ENCODE data around the gene ATF5.
"Not testable (repeated sequence)": the region's sequence is repeated elsewhere in the genome, so short reads cannot be mapped to it uniquely, and the experiment has no call there.

Gene ATF5

DNA sequence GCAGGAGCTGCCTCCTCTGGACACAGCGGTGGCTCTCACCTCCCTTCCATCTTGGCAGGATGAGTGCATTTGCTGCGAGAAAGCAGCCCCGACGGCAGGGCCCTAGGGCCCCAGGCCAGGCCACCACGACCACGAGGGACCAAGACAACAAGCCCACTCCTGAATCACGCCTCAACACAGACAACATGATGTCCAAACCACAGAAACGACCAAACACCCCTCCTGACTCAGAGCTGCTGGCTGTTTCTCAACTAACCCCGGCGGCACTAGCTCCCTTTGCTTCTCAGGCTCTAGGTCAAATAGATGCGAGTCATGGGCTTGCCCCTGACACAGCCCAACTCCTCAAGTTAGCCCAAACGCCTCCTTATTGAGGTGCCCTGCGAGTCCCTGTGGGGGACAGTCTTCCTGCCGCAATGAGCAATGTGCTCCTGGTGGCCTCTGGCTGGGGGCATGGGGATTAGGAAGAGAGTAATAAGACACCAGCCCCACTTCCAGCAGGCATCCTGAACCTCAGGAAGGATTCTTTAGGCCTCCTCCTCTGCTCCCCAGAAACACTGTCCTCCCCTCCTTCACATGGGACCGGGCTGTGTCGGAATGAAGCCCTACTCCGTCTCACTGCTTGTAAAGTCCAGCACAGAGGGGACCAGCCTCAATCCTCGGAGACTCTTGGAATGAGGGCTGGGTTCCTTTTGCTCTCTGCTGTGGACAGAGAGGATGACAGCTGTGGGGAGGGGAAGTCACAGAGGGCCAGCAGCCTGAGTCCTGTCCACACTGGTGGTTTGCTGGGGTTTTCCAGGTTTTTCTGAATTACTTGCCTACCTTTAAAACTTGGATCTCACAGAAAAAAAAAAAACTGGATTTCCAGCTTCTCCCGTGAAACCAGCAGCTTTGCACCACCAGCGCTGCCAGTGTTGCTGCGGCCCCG lies 6.9 kb upstream of the ATF5 start:
- no peak overlapping the region for H3K4me3 ChIP-seq (replicated peaks; ENCODE audit: insufficient read depth, low read length)
- TF ChIP-seq SPI1 (IDR thresholded peaks at IDR 0.05; ENCODE audit: borderline replicate concordance, low read depth) (no peak), GABPA (IDR thresholded peaks at IDR 0.05; ENCODE audit: low read depth) (no peak), POLR2AphosphoS5 (IDR thresholded peaks at IDR 0.05; ENCODE audit: low read depth) (0 out of 2 replicates have a peak, but pooled peaks have one; percentile 17)
- TF ChIP-seq, protein P1, sequence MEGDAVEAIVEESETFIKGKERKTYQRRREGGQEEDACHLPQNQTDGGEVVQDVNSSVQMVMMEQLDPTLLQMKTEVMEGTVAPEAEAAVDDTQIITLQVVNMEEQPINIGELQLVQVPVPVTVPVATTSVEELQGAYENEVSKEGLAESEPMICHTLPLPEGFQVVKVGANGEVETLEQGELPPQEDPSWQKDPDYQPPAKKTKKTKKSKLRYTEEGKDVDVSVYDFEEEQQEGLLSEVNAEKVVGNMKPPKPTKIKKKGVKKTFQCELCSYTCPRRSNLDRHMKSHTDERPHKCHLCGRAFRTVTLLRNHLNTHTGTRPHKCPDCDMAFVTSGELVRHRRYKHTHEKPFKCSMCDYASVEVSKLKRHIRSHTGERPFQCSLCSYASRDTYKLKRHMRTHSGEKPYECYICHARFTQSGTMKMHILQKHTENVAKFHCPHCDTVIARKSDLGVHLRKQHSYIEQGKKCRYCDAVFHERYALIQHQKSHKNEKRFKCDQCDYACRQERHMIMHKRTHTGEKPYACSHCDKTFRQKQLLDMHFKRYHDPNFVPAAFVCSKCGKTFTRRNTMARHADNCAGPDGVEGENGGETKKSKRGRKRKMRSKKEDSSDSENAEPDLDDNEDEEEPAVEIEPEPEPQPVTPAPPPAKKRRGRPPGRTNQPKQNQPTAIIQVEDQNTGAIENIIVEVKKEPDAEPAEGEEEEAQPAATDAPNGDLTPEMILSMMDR (IDR thresholded peaks at IDR 0.05; ENCODE audit: insufficient read depth, low read length): no peak
- TF ChIP-seq, protein P2, sequence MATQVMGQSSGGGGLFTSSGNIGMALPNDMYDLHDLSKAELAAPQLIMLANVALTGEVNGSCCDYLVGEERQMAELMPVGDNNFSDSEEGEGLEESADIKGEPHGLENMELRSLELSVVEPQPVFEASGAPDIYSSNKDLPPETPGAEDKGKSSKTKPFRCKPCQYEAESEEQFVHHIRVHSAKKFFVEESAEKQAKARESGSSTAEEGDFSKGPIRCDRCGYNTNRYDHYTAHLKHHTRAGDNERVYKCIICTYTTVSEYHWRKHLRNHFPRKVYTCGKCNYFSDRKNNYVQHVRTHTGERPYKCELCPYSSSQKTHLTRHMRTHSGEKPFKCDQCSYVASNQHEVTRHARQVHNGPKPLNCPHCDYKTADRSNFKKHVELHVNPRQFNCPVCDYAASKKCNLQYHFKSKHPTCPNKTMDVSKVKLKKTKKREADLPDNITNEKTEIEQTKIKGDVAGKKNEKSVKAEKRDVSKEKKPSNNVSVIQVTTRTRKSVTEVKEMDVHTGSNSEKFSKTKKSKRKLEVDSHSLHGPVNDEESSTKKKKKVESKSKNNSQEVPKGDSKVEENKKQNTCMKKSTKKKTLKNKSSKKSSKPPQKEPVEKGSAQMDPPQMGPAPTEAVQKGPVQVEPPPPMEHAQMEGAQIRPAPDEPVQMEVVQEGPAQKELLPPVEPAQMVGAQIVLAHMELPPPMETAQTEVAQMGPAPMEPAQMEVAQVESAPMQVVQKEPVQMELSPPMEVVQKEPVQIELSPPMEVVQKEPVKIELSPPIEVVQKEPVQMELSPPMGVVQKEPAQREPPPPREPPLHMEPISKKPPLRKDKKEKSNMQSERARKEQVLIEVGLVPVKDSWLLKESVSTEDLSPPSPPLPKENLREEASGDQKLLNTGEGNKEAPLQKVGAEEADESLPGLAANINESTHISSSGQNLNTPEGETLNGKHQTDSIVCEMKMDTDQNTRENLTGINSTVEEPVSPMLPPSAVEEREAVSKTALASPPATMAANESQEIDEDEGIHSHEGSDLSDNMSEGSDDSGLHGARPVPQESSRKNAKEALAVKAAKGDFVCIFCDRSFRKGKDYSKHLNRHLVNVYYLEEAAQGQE (IDR thresholded peaks at IDR 0.05; ENCODE audit: insufficient replicate concordance, low read depth): no peak
- no peak overlapping the region; the same call in 1 of the 2 replicates for H3K27ac ChIP-seq (replicated peaks)
- no peak for DNase-seq (ENCODE audit: low read depth in 1 of 2, low spot score in 1 of 2)
- H3K27me3 ChIP-seq (ENCODE audit: insufficient read depth, poor library complexity, severe bottlenecking): no peaks in the 10 kb centered on the region

DNA sequence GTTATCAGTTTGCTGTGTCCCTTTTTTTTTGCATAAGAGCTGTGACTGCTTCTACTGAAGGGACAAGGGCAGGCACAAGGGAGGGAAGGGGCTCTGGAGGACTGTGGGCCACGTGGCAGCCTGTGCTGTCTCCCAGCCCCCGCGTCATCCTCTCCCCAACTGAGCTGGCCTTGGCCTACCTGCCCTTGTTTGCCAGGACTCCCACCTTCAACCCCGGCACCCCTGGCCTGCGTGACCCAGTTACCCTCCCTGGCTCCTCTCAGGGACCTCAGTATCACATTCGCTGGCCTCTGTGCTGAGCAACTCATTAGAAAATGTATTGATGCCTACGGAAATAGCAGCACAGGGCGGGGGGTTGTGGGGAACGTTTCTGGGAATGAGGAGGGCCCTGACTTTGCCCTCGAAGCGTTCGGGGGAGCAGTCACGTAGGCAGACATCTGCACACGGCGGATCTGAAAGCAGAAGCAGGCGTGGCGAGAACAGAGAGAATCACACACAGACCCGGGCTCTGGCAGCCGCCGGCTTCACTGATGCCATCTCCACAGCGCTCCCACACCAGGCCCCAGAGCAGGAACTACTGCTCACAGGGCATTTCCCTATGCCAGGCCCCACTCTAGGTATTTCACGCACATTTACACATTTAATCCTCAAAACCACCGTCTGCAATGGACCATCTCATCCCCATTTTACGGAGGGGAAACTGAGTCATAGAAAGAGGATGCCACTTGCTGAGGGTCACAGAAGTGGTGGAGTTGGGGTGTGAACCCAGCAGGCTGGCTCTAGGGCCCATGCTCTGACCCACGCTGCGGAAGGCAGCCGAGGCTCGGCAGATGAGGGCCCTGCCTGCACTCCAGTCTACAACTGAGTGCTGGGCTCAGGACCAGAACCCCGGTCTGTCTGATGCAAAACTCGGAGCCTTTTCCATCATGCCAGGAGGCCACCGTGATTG lies 5.7 kb upstream of the ATF5 start:
- 0 out of 2 replicates have a peak, but pooled peaks have one; percentile 7 for TF ChIP-seq SPI1 (IDR thresholded peaks at IDR 0.05; ENCODE audit: borderline replicate concordance, low read depth)
- TF ChIP-seq, protein P1 (IDR thresholded peaks at IDR 0.05; ENCODE audit: insufficient read depth, low read length): no peak
- Histone ChIP-seq H3K27ac (replicated peaks) (peak overlapping the region; percentile 66), H3K27me3 (ENCODE audit: insufficient read depth, poor library complexity, severe bottlenecking) (no peaks in the 10 kb centered on the region), H3K4me3 (replicated peaks; ENCODE audit: insufficient read depth, low read length) (no peak overlapping the region)
- no peak for DNase-seq (ENCODE audit: low read depth in 1 of 2, low spot score in 1 of 2)

DNA sequence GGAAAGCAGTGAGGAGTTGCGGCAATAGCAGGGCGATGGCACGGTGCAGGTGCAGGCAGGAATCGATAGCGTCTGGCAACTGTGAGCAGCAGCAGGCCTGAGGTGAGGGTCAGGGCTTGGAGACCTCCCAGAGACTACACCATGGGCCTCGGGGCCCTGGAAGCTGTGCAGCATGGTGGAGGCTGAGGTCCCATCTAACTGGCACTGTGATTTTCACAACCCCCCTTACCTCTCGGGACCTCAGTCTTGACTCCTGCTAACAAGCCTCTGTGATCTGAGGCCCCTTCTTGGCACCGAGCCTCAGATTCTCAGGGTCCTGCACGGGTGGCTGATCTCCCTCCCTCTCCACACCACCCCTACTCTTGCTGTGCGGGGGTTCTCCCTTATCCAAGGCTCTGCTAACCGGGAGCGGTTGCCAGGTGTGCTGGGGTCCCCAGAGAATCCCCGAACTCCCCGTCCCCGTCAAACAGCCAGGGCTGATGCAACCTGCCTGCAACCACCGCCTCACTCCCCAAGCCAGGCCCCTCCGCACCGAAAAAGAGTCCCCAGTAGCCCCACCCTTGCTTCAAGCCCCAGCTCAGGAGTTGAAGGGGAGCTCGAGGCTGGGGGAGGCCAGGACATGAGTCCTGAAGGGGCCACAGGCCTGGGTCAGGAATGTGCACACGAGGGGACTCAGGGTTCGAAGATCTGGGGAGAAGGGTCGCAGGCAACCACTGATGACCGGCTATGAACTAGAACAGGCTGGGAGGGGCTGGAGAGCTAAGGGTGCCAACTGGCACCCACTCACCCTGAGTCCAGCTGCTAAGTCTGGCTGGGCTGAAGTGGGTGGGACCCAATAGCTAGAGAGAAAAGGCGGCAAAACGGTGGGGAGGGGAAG lies 4.8 kb upstream of the ATF5 start:
- Histone ChIP-seq H3K4me3 (replicated peaks; ENCODE audit: insufficient read depth, low read length) (no peak overlapping the region), H3K27ac (replicated peaks) (peak overlapping the region; percentile 66), H3K27me3 (ENCODE audit: insufficient read depth, poor library complexity, severe bottlenecking) (no peaks in the 10 kb centered on the region)
- DNase-seq (ENCODE audit: low read depth in 1 of 2, low spot score in 1 of 2): peak in 1 of 2 experiments; percentile 33
- peak; percentile 57; the same call in 1 of the 2 replicates for TF ChIP-seq POLR2AphosphoS5 (IDR thresholded peaks at IDR 0.05; ENCODE audit: low read depth)
- TF ChIP-seq, protein P2 (IDR thresholded peaks at IDR 0.05; ENCODE audit: insufficient replicate concordance, low read depth): no peak

DNA sequence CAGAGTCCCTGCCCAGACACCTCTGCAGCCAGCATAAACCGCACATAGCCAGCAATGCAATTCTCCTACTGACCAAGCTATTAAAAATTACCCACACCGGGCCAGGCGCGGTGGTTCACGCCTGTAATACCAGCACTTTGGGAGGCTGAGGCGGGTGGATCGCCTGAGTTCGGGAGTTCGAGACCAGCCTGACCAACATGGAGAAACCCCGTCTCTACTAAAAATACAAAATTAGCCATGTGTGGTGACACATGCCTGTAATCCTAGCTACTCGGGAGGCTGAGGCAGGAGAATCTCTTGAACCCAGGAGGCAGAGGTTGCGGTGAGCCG lies 4.2 kb upstream of the ATF5 start:
- not testable (repeated sequence) for H3K4me3 ChIP-seq (replicated peaks; ENCODE audit: insufficient read depth, low read length); H3K27me3 ChIP-seq (ENCODE audit: insufficient read depth, poor library complexity, severe bottlenecking); DNase-seq (ENCODE audit: low read depth in 1 of 2, low spot score in 1 of 2)
- H3K27ac ChIP-seq (replicated peaks): peak overlapping the region; percentile 66

All from HL-60 (cell line).